HL-60/S4 treated with phorbol 12-myristate 13-acetate at 8.2 ng/mL for 4 days and 3 days (cell line): Measurements from ENCODE around the gene FAM222B.
"Not testable (repeated sequence)": the region's sequence is repeated elsewhere in the genome, so short reads cannot be mapped to it uniquely, and the experiment has no call there.

ENCODE experiments used
- in situ Hi-C: fragments of 300-500 bp; cut with MboI; formaldehyde crosslinking; loops from 2 replicates; pipeline ENCODE4 v1.15.0; 2022; ENCODE audit warnings: low sequenced_read_pairs

Gene FAM222B

DNA sequence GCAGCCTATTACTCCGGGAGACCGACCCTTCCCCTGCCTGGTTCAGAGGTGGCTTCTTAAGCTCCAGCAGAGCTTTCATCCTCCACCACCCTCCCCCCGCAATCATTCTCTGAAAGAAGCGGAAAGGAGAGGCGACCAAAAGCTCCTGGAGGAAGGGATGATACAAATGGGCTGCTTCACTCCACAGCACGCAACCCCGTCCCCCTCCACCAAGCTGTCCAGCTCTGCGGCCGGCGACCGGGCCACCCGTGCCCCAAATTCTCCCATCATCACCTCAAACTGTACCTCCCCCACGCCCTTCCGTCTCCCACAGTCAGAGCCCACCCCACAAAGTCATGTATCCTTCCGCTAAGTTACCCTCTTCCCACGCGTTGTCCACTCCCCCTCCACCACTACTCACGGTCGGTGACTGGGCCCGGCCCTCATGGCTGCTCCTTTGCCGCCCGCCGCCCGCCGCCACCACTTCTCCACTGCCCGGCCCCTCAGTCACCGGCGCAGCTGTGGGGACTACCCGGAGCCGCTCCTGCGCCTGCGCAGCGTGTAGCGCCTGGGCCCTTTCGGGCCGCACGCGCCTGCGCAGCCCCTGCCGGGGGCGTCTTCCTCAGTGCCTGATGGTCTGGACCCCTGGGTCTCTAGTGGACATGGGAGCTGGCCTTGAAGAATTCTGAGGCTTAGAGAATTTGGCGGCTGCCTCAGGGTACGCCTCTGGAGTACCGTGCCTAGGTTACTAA, at the start of gene FAM222B:
TSS of gene FAM222B (minus strand) at position 509 of the 731 bp plus-strand sequence. CDS start 76,123 bp downstream, outside the sequence.
- in situ Hi-C loops, result no loop called here

DNA sequence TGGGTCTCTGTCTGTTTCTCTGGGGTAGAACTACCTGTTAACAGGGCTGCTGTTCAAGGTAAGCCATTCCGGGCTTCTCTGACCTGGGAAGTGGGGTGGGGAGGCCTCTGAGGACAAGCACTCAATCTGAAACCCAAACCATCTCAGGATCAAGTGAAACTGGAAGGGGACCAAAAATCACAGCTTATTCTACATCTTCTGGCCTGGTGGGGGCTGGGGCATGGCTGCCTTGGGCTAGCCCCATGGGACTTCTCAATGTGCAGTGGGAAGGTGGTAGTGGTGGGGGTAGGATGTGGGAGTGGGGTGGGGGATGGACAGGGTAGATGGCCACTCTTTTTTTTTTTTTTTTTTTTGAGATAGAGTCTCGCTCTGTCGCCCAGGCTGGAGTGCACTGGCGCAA, 49.4 kb upstream of the FAM222B start:
- in situ Hi-C loops, result no loop called here

DNA sequence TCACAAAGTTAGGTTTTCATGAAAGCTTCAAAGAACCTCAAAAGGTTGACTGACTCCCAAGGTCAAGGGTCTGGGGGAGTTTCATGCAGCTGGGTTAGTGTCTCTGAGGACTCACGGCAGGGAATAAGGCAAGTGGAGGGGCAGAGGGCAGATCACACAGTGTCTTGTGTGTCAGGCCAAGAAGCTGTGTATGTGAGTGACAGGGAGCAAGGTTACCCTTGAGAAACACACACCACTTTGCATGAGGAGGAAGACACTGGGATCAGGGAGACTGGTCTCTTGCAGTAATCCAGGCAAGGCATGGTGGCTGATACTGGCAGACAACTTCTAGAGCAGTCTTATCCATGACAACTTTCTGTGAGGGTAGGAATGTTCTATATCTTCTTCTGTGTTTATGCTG, 48.6 kb upstream of the FAM222B start:
- in situ Hi-C loops, result no loop called here

DNA sequence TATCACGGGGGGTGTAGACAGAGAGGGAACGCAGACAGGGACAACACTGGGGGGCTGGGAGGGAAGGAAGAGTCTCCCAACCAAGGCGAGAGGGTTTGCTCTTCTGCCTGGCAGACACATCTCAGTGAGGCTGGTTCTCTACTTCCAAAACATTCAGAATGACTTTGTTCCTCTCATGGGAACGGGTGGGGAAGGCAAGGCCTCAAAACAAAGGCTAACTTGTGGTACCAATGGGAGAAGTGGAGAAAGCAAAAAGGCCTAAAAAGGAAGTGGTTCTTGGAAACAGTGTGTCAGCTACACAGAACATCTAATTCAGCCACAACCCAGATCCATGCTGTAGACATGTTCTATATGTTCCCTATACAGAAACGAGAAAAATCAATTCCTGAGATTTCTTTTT, 47.4 kb upstream of the FAM222B start:
- in situ Hi-C loops, result no loop called here

DNA sequence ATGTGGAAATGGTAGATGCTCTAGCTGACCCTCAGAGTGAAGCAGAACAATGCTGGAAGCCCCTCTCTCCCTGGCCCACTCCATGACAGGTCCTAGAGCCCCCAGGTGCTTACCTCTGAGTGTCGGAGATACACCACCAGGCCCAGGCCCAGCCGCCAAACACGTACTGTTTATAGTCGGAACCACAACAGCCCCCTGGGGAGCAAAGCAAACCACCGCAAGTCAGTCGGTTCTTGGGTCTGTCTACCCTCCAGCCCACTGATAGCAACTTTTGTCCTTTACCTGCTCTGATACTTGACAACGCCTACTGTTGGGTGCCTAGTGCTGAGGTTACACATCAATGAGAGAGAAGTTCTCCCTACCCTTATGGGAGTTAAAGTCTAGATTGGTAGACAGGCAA, 46.2 kb upstream of the FAM222B start:
- in situ Hi-C loops, result no loop called here

DNA sequence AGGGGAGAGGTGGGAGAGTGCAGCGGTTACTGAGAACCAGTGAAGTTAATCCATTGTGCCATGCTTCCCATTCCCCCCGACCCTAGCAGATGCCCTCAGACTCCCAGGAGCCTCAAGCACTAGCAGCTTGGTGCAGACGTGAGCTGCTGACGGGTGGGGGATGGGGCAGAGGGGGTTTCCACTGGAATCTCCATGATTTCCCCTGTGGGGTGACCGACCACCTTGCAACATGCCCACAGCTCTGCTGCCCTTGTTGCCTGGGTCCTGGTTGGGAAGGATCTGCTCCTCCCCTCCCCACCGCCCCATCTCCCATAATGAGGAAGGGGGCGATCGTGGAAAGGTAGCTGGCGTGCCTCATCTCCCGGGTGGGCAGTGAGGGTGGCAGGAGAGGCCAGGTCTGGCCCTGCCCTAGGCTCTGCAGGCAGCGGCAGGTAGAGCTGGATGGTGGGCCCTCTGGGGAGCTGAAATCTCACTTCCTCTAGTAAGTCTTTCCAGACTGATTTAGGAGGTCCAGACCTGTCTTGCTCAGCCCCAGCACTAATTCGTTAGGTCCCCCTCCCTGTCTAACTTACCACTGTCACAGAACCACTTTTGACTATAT, 45.4 kb upstream of the FAM222B start:
- in situ Hi-C loops, result no loop called here

GRCh38 chr17:28885951-28886350, 43.4 kb upstream of the FAM222B start:
- in situ Hi-C loops, result no loop called here

GRCh38 chr17:28885363-28885762, 42.8 kb upstream of the FAM222B start:
- in situ Hi-C loops, result no loop called here

DNA sequence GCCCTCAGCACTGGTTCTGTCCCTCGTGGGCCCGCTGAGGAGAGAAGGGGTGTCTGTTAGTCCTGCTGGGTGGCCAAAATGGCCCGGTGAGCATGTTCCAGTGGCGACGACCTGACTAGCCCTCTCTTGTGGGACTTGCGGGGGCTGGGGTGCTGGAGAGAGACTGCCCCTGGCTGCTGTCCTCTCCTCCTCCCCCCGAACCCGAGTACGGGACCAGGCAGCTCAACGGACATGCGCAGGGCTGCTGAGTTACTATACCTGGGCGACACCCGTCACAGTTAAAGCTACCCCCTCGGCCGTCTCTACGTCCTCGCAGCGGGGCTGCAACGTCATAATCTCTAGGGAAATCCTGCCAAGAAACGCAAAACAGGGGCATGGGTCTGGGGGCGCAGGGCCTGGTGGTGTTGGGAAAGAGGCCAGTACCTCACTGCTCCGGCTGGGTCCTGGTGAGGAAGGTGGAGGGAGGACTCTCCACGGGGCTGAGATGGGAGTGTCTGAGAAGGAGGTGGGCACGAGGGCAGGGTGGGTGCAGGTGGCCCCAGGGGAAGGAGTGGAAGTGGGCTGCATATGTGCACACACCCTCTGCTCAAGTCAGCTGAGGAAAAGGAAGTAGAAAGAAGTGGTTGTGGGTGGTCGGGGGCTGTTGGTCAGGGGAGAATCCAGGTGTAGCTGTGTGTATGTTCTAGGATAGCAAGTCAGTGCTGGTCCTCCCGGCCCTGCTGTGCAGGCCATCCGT, 41.5 kb upstream of the FAM222B start:
- in situ Hi-C loops, result no loop called here

DNA sequence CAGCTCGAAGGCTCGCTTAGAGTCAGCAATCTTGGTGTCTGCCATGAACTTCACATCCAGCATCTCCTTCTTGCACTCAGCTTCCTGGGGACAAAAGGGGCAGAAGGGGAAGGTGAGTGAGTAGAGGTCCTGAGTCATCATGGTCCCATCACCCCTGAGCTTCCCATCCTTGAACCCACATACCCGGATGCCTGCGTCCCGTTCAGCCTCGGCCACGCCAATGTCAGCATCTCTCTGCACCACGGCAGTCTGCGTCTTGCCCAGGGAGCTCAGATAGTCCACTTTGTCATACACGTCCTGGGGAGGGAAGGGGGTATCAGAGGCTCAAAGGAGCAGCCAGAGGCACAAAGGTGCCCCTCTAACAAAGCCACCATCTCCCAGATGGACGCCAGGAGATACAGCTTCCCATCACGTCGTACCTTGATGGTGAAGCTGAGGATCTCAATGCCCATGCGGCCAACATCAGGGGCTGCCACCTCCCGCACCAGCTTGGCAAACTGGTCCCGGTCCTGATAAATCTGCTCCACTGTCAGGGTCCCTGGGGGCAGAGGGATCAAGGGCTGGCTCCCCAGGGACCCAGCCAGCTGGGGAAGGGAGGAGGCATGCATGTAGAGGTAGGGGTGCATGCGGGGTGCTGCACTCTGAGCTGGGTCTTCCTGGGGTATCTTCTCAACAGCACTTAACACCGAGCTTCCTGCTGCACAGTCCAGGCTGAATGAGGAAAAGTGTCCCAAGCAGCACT, 39.7 kb upstream of the FAM222B start:
- in situ Hi-C loops, result no loop called here

DNA sequence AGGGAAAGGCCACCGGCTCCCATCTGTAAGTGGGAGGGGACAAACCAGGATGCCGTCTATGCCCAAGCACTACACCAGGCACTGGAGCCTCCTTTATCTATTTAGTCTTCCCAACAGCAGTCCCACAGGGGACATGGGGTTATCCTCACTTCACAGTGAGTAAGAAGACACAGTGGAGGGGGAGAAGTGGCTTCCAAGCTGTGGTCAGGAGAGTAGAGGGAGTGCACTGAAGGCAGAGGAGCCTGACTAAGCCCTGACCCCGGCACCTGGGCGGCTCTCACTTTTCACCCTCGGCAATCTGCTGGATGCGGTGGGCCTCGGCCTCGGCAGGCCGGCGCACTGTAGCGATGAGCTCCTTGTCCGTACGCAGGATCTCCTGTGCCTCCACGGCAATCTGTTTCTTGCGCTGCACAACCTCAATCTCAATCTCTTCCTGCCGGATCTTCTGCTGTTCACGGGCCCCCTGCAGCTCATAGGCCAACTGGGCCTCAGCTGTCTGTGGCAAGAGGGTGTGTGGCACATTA, 39.0 kb upstream of the FAM222B start:
- in situ Hi-C loops, result no loop called here

GRCh38 chr17:28880572-28880945, 38.0 kb upstream of the FAM222B start:
- in situ Hi-C loops, result no loop called here

GRCh38 chr17:28879886-28880571, 37.4 kb upstream of the FAM222B start:
- in situ Hi-C loops, result no loop called here

- in situ Hi-C loops, result no loop called here
Observed at GRCh38 chr17:28878981-28879380, 36.4 kb upstream of the FAM222B start.

DNA sequence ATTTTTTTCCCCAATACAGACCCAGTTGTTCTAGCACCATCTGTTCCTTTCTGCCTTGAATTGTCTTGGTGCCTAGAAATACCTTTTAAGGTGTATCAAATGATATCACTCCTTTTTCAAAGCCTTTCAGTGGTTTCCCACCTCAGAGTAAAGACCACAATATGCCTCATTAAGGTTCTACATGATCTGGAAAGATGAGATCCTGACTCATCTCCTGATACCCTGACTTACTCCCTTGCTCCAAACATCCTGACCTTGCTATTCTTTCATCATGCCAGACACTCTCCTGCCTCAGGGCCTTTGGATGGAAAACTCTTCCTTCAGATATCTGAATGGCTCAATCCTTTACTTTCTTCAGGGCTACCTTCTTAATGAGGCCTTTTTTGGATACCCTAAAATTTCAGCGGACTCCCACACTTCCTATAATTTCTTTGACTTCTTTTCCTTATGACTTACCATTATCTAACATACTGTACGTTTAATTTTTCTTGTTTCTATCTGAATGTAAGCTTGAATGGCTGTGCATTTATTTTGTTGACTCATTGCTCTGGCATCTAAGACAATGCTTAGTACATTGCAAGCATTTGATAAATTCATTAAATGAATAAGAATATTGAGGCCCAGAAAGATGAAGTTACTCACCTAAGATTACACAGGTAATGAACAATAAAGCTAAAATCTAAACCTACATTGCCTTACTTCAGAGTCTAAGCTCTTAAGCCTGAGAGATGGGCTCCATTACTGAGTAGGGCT, 35.7 kb upstream of the FAM222B start:
- in situ Hi-C loops, result no loop called here

DNA sequence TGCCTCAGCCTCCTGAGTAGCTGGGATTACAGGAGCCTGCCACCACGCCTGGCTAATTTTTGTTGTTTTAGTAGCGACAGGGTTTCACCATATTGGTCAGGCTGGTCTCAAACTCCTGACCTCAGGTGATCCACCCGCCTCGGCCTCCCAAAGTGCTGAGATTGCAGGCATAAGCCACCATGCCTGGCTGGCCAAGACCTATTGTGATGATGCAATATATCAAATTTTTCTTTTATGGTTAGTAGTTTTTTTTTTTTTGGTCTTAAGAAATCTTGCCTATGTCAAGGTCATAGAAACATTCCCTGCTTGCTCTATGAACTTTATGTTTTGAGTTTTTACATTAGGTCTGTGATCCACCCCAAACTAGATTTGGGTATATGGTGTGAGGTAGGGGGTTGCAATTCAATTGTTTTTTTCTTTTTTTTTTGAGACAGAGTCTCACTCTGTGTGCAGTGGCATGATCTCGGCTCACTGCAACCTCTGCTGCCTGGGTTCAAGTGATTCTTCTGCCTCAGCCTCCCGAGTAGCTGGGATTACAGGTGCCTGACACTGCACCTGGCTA, 34.6 kb upstream of the FAM222B start:
- in situ Hi-C loops, result not testable (repeated sequence)

DNA sequence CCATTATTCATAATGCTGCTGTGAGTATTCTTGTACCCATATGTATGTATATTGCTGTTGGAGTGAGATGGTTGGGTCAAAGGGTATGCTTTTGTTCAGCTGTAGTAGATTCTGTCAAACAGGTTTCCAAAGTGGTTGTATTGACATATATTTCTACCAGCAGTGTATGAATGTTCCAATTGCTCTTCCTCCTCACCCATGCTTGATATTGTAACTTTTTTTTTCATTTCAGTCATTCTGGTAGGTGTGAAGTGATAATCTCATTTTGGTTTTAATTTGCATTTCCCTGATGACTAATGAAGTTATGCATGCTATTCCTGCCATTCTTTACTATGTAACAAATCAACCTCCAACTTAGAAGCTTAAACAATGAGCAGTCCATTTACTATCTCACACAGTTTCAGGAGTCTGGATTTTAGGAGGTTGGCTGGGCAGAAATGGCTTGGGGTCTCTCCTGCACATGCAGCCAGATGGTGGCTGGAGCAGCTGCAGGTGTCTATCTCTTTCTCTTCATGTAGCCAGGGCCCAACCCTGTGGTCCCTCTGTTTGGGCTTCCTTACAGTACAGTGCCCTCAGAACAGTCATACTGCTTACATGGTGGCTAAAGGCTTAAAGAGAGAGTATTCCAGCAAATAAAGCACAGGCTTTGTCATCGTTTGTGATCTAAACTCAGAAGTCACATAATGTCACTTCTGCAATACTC, 33.4 kb upstream of the FAM222B start:
- in situ Hi-C loops, result no loop called here

DNA sequence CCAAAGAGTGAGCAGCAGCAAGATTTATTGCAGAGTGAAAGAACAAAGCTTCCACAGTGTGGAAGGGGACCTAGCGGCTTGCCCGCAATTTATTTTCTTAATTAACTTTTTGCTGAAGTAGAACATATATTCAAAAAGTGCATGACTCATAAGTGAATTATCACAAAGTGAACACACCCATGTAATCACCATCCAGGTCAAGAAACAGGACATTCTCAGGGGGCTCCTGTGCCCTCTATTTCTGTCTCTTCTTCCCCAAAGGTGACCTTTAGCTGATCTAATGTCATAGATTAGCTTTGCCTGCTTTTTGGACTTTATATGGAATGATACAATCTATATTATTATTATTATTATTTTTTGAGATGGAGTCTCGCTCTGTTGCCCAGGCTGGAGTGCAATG, 32.2 kb upstream of the FAM222B start:
- in situ Hi-C loops, result no loop called here

DNA sequence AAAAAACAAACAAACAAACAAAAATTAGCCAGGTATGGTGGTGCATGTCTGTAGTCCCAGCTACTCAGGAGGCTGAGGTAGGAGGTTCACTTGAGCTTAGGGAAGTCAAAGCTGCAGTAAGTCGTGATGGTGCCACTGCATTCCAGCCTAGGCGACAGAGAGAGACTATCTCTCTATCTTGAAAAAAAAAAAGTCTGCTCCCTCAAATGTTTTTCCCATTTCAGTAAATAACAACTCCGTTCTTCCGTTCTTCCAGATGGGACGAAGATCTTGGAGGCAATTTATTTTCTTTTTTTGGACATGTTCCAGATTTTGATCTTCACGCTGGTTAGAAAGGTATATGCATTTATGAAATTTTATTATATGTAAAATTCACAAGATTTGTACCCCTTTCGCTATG, 31.2 kb upstream of the FAM222B start:
- in situ Hi-C loops, result no loop called here
